GM18517 (cell line): ENCODE results near the gene UBE2F.
"Not testable (repeated sequence)": the region's sequence is repeated elsewhere in the genome, so short reads cannot be mapped to it uniquely, and the experiment has no call there.

ENCODE experiments used
- ATAC-seq: cut with Tn5 transposase; IDR thresholded peaks from one replicate; pipeline ENCODE4 v1.9.1; 2021; ENCODE audit warnings: mild to moderate bottlenecking, moderate library complexity; ENCODE audit not compliant: unreplicated experiment

The UBE2F gene

DNA sequence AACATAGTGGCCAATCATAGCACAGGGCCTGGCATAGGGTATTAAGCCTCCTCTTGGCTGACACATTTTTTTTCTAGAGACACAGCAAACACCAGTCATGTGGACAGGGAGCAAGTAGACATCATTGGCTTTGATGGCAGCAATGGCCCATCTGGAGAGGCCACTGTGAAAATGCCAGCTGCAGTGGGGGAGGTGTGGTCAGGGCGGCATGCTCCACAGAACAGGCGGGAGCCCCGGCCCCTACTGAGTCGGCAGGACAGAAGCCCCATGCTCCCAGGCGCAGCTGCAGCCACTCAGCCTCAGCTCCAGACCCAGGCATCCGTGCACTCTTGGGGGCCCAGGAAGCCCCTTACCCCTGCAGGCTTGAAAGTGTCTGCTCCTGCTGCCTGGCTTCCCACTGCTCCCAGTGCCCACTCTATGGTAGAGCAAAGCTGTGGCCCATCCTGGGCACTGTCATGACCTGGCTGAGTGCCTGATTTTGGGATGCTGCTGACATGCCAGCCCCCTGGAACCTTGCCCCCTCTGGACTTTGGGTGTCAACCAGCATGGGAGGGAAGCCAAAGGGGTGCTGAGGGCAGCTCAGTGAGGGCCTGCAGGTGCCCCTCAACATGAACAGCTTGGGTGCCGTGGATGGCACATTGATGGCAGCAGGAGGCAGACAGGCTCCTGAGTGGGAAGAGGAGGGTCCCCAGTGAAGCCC lies 23.3 kb upstream of the UBE2F start:
- no peak for ATAC-seq

GRCh38 chr2:237944302-237944701 lies 22.5 kb upstream of the UBE2F start:
- no peak for ATAC-seq

- ATAC-seq, result no peak
These were observed 20.4 kb upstream of the UBE2F start for GRCh38 chr2:237946423-237946822.

DNA sequence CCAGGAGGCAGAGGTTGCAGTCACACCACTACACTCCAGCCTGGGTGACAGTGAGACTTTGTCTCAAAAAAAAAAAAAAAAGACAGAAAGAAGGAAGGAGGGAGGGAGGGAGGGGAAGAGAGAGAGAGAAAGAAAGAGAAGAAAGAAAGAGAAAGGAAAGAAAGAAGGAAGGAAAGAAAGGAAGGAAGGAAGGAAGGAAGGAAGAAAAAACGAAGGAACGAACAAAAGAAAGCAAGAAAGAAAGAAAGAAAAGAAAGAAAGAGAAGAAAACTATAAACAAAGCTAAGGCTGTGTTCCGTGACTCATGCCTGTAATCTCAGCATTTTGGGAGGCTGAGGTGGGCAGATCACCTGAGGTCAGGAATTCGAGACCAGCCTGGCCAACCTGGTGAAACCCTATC lies 15.5 kb upstream of the UBE2F start:
- ATAC-seq, result not testable (repeated sequence)

DNA sequence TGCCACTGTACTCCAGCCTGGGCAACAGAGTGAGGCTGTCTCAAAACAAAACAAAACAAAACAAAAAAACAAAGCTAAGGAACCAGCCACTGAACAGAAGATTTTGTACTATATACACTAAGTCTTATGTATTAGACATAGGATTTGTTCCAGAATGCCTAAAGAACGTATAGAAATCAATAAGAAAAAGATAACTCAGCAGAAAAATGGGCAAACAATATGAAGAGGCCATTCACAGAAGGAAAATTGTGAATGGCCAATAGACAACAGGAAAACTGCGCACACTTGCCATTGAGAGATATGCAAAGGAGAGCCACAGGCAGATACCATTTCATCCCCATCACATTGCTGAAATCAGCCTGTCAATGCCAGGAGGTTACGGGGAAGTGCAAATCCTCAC lies 14.9 kb upstream of the UBE2F start:
- no peak for ATAC-seq

- ATAC-seq, result no peak
These were observed 14.0 kb upstream of the UBE2F start for GRCh38 chr2:237952851-237953250.

DNA sequence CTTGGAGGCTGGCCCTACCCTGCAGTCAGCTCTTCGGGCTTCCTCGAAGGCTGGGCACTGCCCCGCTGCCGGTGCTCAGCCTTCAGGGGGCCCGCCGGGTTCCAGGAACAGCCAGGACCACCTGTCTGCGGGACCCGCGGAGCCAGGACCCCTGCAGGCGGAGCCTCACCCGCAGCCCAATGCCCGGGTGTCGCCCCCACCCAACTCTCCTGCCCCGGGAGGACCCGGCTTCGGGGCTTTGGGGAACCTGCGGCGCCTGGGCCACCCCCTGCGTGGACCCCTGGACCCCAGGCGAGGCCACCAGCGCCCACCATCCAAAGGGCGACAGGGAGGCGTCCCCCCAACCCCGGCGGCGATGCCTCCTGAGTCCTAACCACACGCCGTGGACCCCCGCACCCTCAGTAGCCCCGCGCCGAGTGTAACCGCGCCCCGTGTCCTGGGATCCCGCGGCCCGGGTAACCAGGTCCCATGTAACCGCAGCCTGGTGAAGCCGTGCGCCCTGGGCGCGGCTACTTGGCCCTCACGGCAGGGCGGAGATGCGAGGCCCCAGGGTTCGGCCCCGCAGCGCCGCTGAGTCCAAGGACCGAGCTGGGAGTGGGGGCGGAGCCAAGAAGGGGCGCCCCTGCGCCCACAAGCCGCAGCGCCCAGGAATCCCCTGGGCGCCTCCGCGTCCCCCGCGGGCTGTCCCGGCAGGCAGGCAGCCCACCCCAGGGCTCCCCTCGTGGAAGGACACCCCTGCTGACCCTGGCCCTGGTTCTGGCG lies 11.0 kb upstream of the UBE2F start:
- no peak for ATAC-seq

GRCh38 chr2:237956402-237956736 lies 10.4 kb upstream of the UBE2F start:
- no peak for ATAC-seq

DNA sequence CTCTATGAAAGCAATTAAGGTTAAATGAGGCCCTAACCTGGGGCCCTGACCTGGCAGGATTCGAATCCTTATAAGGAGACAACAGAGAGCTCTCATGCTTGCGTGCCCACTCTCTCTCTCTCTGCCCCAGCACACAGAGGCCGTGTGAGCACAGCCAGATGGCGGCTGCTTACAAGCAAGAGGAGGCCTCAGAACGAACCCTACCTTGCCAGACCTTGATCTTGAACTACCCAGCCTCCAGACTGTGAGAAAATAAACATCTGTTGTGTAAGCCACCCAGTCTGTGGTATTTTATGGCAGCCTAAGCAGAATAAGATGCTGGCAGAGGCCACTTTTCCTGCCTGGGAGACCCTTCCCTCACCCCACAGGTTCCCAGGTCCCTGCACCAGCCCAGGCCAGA lies 5.2 kb upstream of the UBE2F start:
- no peak for ATAC-seq

DNA sequence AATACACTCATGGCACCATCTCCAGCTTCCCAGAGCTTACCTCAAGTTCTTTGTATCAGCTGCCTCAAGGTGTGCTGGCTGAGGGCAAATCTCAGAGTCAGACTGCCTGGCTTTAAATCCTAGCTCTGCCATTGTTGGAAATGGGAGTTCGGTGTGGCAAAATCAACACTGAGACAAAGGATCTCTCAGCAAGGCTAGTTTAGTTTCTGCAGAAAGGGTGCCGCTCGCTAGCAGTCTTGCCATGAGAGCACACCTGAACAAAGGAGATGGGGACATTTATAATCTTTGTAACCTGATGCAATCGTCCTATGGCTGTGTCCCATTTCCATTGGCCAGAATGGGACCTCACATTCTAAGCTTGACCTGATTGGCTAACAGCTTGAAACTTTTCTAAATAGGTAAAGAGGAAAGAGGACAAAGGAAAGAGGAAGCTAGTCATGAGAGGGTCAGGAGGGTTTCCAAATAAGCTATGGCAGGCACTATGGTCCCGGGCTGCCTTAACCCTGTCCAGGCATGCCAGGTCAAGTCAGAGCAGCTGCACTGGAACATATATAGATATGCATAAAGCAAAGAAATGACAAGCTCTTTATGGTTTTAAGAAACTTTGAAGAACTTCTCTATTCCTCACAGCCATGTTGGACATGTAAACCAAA lies 4.3 kb upstream of the UBE2F start:
- no peak for ATAC-seq

GRCh38 chr2:237963490-237963991 lies 3.3 kb upstream of the UBE2F start:
- ATAC-seq, result not testable (repeated sequence)

DNA sequence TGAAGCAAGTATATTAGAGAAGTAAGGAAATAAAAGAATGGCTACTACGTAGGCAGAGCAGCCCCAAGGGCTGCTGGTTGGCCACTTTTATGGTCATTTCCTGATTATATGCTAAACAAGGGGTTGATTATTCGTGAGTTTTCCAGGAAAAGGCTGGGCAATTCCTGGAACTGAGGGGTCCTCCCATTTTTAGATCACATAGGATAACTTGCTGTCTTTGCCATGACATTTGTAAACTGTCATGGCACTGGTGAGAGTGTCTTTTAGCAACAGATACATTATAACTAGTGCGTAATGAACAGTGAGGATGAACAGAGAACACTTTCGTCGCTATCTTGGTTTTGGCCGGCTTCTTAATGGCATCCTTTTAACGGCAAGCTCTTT lies 2.6 kb upstream of the UBE2F start:
- no peak for ATAC-seq

DNA sequence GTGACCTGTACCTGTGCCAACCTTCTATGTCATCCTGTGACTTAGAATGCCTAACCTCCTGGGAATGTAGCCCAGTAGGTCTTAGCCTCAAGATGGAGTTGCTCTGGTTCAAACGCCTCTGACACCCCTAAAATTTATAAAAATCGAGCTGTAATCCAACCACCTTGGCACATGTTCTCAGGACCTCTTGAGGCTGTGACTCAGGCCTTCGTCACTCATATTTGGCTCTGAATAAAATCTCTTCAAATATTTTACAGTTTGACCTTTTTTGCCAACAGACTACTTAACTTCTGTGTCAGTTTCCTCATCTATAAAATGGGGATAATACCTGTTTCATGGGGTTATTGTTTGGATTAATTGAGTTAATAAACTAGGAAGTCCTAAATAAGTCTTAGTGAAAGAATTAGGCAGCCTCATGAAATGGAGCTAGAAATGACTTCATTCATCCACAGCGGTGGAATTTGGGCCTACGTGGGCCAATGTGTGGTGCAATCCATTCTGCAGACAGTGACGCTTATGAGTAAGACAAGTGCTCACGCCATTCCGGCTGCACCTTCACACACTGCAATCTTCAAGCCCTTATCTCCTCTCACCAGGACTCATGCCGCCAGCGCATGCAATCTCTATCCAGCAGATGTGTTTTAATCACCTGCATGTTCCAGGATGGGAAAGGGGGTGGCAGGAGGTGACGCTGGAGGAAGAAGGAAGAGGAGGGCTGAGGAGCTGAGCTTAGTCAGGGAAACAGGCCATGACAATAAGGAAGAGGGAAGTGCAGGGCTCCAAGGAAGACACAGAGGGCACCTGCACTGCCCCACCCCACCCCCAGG lies 2.0 kb upstream of the UBE2F start:
- no peak for ATAC-seq

DNA sequence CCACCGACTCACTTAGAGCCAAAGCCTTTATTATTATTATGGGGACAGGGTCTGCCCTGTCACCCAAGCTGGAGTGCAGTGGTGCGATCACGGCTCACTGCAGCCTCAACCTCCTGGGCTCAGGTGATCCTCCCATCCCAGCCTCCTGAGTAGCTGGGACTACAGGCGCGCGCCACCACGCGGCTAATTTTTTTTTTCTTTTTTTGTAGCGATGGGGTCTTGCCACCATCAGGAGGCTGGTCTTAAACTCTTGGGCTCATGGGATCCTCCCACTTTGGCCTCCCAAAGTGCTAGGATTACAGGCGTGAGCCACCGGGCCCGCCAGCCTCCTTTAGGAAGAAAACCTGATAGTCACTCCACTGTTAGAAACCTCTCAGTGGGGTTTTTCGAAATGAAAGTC lies 970 bp upstream of the UBE2F start:
- ATAC-seq, result not testable (repeated sequence)

- no peak for ATAC-seq
These were observed 607 bp upstream of the UBE2F start for GRCh38 chr2:237966250-237966564.

GRCh38 chr2:237967463-237967951 lies 693 bp downstream of the UBE2F start:
- no peak for ATAC-seq

DNA sequence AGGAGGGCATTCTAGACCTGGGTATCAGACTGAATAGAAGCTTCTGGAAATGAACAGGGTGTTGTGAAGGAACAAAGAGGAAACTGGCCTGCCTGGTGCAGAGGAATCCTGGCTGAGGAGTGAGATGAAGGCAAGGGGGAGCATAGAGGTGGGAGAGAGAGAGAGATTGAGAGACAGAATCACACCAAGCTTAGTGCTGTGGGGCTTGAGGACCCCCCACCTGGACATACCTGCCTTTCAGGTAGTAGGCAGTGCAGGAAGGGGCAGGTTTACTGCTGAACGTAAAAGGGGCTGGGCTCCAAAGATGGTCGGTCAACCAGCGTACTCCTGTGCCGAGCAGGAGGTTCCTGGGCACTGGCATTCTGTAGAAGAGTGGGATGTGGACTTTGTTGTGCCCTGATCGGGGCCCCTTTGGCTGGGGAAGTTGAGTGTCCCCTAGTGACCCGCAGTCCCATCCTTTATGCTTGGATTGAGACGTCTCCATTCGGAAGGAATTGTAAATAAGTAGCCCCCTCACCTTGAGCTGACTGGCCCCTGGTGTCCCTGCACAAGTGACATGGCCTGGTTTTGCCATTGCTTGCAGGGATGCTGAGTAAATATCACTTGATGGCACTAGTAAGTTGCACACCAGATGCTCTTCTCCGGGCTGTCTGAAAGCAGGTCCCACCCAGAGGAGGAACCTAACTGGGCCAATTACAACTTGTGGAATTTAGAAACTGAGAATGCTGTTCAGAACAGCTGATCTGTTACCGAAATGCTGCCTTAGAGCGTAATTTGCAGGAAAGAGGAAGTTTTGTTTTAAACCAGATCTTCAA lies 1.4 kb downstream of the UBE2F start:
- ATAC-seq, result peak; percentile 38

- ATAC-seq, result no peak
These were observed 4.8 kb downstream of the UBE2F start for GRCh38 chr2:237971661-237972060.

GRCh38 chr2:237972211-237972610 lies 5.4 kb downstream of the UBE2F start:
- ATAC-seq, result no peak

DNA sequence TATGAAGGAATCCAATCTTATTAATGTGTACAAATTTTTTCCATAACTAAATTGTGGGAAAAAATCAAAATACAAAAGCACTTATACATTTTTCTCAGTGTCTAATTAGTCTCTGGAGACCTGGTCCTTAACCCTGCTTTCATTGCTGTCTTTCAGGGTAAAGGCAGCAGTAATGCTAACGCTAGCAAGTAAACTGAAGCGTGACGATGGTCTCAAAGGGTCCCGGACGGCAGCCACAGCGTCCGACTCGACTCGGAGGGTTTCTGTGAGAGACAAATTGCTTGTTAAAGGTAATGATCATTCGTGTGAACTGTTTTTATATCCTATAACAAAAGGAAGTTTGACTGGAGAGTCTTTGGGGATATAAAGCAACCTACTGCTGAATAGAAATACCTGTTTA lies 6.1 kb downstream of the UBE2F start:
- ATAC-seq, result no peak
